Right lobe of liver (tissue), 6 donors: ENCODE results near the gene DSCAML1. TPM values are rescaled to one million over a fixed set of nuclear protein-coding genes. Genes with fewer than 3 reads are reported as not detected.

Source experiments
- ATAC-seq, 4 donors: fragments of 200-7000 bp; cut with Tn5 transposase; one replicate each; pipeline ENCODE4 v1.9.1; 2020; ENCODE audit warnings: mild to moderate bottlenecking in 4 of 4, moderate library complexity in 4 of 4
- DNase-seq, 3 donors: peaks; one replicate each; pipeline ENCODE4 v3.0.0-alpha.2; 2020
- H3K27ac ChIP-seq, 3 donors: fragments of 200-600 bp; one replicate each; pipeline ENCODE4 v1.8.0; 2022
- H3K27me3 ChIP-seq, 2 donors: fragments of 200-600 bp; one replicate each; pipeline ENCODE4 v1.8.0; 2022
- H3K36me3 ChIP-seq, 4 donors: fragments of 200-600 bp; sonication (generic) in 1 of 4; one replicate each; pipeline versions ENCODE4 v1.5.1 to v1.8.0; 2017 to 2022; ENCODE audit warnings: control low read depth in 1 of 4
- H3K4me1 ChIP-seq, 4 donors: fragments of 200-600 bp; sonication (generic) in 1 of 4; one replicate each; pipeline versions ENCODE4 v1.5.1 to v1.8.0; 2017 to 2022; ENCODE audit warnings: control low read depth in 1 of 4
- H3K4me3 ChIP-seq, 3 donors: fragments of 200-600 bp; one replicate each; pipeline ENCODE4 v1.8.0; 2022
- H3K9me3 ChIP-seq, 4 donors: fragments of 200-600 bp; sonication (generic) in 1 of 4; one replicate each; pipeline versions ENCODE4 v1.5.1 to v1.8.0; 2017 to 2022; ENCODE audit warnings: control low read depth in 1 of 4
- CTCF ChIP-seq, 4 donors: fragments of 200-600 bp in 3 of 4; fragments of 450-650 bp in 1 of 4; IDR thresholded peaks; one replicate each; pipeline versions ENCODE4 v1.5.1 to v1.8.0; 2016 to 2022; ENCODE audit warnings: antibody characterized with exemption in 4 of 4, mild to moderate bottlenecking in 2 of 4
- POLR2A ChIP-seq: fragments of 450-650 bp; IDR thresholded peaks from one replicate; pipeline ENCODE4 v1.6.1; 2017; ENCODE audit warnings: antibody characterized with exemption, mild to moderate bottlenecking
- WGBS: methylation state at CpG from one replicate; pipeline ENCODE4 v1.1.6; 2018; ENCODE audit warnings: low coverage, low lambda C conversion rate; ENCODE audit not compliant: insufficient coverage; ENCODE audit errors: missing lambda C conversion rate; 5-methylcytosine and 5-hydroxymethylcytosine counted together
- intact Hi-C, 2 donors: fragments of 100-400 bp; cut with DNase I; formaldehyde crosslinking; loops; one replicate each; pipeline versions ENCODE4 v1.11.2 to v1.14.1; 2022
- total RNA-seq, 6 experiments: library from RNA; depleted of rRNA in 2 of 6; stranded (reverse); fragments of >200 nt in 2 of 6; fragmentation: NEBNext Ultra II Directional in 3 of 6; extraction: Animal tissue kit (Norgen Biotek cat#: 25700) in 3 of 6; gene quantifications; one replicate each; pipeline versions ENCODE4 v1.1.0 to v1.2.4, GENCODE V29; 2016 to 2023
- donor health status: DM: no; HTN: yes; CAD: no.
- donor health status: DM: no; HTN: no; CAD: no.
- donor health status: DM: no; HTN: no; CAD: no.
- donor health status: DM: no; HTN: yes; CAD: no.
- donor health status: DM: no; HTN: yes; CAD: no.

The DSCAML1 gene
- total RNA-seq, 6 experiments from 2014 or later = 0.06 to 0.92 (median 0.22) TPM; not detected in 1

GRCh38 chr11:117754030-117754429 lies 43.0 kb downstream of the DSCAML1 start:
- intact Hi-C loops = no loop called here
- WGBS = 50% methylated on average over 2 of the region's 4 CpGs
- Histone ChIP-seq H3K4me1 (peaks cover 0 to 12% (median 0%) of the 10 kb centered on the region in 4 donors), H3K9me3 (no peaks in the 10 kb centered on the region), H3K36me3 (no peaks in the 10 kb centered on the region), H3K4me3 (no peak overlapping the region), H3K27ac (no peak overlapping the region), H3K27me3 (no peaks in the 10 kb centered on the region)
- ATAC-seq (no peak), DNase-seq (no peak)
- TF ChIP-seq POLR2A (no peak), CTCF (IDR thresholded peaks at IDR 0.05) (no peak)

GRCh38 chr11:117752721-117753237 lies 44.2 kb downstream of the DSCAML1 start:
- Histone ChIP-seq H3K27ac (no peak overlapping the region), H3K9me3 (no peaks in the 10 kb centered on the region), H3K27me3 (no peaks in the 10 kb centered on the region), H3K4me3 (no peak overlapping the region), H3K4me1 (peaks cover 0 to 16% (median 0%) of the 10 kb centered on the region in 4 donors), H3K36me3 (no peaks in the 10 kb centered on the region)
- WGBS = 77% methylated on average over 8 of the region's 9 CpGs
- ATAC-seq = no peak
- TF ChIP-seq CTCF (IDR thresholded peaks at IDR 0.05) (no peak), POLR2A (no peak)
- DNase-seq = peak in 1 of 3 donors; percentile 43
- intact Hi-C loops = no loop called here

- peaks cover 0 to 16% (median 0%) of the 10 kb centered on the region in 4 donors for H3K4me1 ChIP-seq
- no peak overlapping the region for H3K4me3 ChIP-seq
- H3K27ac ChIP-seq = no peak overlapping the region
- no peak for ATAC-seq
- no peaks in the 10 kb centered on the region for H3K9me3 ChIP-seq
- 67% methylated on average over 1 of the region's 2 CpGs for WGBS
- DNase-seq = peak in 1 of 3 donors; percentile 0
- no peaks in the 10 kb centered on the region for H3K27me3 ChIP-seq
- intact Hi-C loops = no loop called here
- no peak for TF ChIP-seq POLR2A
- TF ChIP-seq CTCF (IDR thresholded peaks at IDR 0.05) = no peak
- H3K36me3 ChIP-seq = no peaks in the 10 kb centered on the region
Observed at GRCh38 chr11:117752071-117752470, 44.9 kb downstream of the DSCAML1 start.

- DNase-seq (peak in 1 of 3 donors; percentile 11), ATAC-seq (no peak)
- whole genome bisulfite sequencing = 73% methylated on average over 5 of the region's 14 CpGs
Observed at GRCh38 chr11:117750916-117751662, 45.9 kb downstream of the DSCAML1 start.

More at GRCh38 chr11:117750916-117751662, 45.9 kb downstream of the DSCAML1 start:
- H3K4me1 ChIP-seq = peaks cover 0 to 16% (median 0%) of the 10 kb centered on the region in 4 donors
- no peaks in the 10 kb centered on the region for H3K27me3 ChIP-seq
- intact Hi-C loops = no loop called here
- no peak for TF ChIP-seq CTCF (IDR thresholded peaks at IDR 0.05)
- no peak for TF ChIP-seq POLR2A
- H3K4me3 ChIP-seq = no peak overlapping the region
- H3K36me3 ChIP-seq = no peaks in the 10 kb centered on the region
- H3K27ac ChIP-seq = no peak overlapping the region
- no peaks in the 10 kb centered on the region for H3K9me3 ChIP-seq
